GM10266 (cell line): ENCODE measurements around the gene H19.

Experiments used
- DNase-seq: peaks from one replicate; pipeline ENCODE4 v3.0.0; 2012; ENCODE audit errors: extremely low spot score
- CTCF ChIP-seq: IDR thresholded peaks from 2 replicates; pipeline ENCODE4 v1.5.1; 2012; ENCODE audit warnings: mild to moderate bottlenecking, low read depth; ENCODE audit not compliant: control insufficient read depth, insufficient read depth; ENCODE audit errors: missing control alignments

Gene H19

DNA sequence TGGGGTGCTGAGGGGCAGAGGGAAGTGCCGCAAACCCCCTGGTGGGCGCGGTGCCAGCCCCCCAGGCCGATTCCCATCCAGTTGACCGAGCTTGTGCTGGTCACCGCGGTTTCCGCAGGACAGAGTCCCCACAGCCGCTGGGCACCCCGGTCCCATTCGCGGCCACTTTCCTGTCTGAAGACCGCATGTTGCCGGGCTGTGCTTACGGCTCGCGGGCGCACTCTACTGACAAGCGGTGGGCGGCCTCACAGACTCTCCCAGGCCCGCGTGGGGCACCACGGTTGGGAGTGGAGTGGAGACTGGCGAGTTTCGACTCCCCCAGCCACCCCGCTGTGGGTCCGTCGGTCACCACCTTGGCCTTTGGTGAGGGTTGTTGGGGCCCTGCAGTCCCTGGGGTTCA is 648 bp upstream of the H19 start:
- no peak for DNase-seq
- TF ChIP-seq CTCF: no peak

DNA sequence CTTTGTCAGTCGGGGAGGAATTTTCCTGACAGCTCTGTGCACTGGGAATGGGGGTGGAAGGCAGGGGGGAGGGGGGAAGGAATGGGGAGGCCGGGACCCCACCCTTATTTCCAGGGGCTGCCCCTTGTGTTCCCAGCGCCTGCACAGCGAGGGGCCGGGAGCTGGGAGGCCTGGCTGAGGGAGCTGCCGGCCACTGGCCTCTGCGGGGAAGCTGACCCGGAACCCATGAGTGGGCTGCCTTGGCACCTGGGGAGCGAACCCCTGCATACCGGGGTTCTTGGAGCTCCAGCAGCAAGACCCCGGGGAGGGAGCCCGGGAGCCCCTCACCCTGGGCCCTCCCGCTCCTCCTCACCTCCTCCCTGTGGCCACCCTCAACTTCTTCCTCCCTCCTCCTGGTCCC is 3.5 kb downstream of the H19 start:
- no peak for TF ChIP-seq CTCF
- DNase-seq: no peak

GRCh38 chr11:1992111-1992510 is 5.5 kb downstream of the H19 start:
- no peak for TF ChIP-seq CTCF
- DNase-seq: no peak

GRCh38 chr11:1990872-1991578 is 6.6 kb downstream of the H19 start:
- no peak for DNase-seq
- no peak for TF ChIP-seq CTCF

DNA sequence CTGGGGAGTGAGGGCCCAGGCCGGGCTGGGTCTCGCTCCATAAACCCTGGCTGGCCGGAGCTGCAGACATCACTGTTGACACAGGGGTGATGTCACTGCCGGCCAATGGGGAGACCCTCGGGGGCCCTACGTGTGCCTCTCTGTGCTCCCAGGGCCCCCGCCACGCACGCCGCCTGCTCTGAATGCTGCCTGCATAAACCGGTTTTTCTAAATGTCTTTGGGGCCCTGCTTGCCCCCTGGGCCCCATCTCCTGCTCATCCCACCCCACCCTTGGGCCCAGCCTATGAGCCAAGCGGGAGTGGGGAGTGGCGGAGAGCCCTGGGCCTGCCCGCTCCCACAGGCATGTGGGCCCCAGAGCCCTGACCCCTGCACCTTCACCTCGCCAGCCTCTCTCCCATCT is 7.7 kb downstream of the H19 start:
- DNase-seq: no peak
- TF ChIP-seq CTCF: no peak

GRCh38 chr11:1988667-1989317 is 8.8 kb downstream of the H19 start:
- no peak for TF ChIP-seq CTCF
- no peak for DNase-seq

- no peak for DNase-seq
- no peak for TF ChIP-seq CTCF
These were observed 9.5 kb downstream of the H19 start for GRCh38 chr11:1988174-1988573.
